Colon (tissue), 2 donors: Measurements from ENCODE around the gene CDH22.

Experiments
- FAIRE-seq: peaks from 2 replicates; lab custom pipeline; 2012; peaks lifted over from hg19 to GRCh38; lab: Jason Lieb, UNC
- donor health status: control.
- donor health status: control.

Gene CDH22

GRCh38 chr20:46240065-46240464, 68.2 kb downstream of the CDH22 start:
- FAIRE-seq, result no peak

GRCh38 chr20:46237736-46238135, 70.6 kb downstream of the CDH22 start:
- no peak for FAIRE-seq

- FAIRE-seq, result no peak
Observed at GRCh38 chr20:46237227-46237626, 71.1 kb downstream of the CDH22 start.

DNA sequence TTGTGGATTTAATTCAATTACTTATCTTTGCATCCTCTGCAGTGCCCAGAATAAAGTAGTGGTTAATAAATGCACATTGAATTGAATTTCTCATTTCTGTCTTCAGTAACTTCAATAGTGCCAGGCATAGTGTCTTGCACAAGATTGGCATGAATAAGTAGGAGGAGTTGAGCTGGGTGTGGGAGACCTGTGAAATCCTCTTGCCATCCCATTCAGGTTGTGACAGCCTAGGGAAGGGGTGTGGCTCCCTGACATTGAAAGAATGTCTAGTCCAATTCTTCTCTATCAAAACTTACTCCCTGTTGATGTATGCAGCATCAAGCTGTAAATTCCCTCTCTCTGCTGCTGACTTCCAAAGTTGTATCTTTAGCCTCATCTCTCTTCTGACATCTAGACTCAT, 73.2 kb downstream of the CDH22 start:
- FAIRE-seq, result no peak

DNA sequence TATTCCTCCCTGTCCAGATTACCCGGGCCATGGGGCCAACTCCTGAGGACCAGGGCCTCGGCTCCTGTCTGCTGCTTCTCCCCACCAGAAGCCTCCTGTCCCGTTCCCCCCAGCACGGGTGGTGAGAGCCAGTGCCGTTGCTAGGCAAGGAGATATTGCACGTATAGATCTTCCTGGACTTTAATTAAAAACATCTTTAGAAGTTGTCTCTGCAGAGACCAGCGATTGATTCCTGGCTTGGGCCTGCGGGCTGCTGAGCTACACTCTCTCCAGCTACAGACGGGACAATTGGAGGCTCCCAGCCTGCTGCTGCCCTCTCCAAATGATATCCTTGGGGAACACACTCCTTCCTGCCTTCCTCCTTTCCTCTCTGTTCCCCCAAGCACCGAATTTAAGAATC, 74.6 kb downstream of the CDH22 start:
- no peak for FAIRE-seq

- FAIRE-seq, result no peak
Observed at GRCh38 chr20:46232539-46232938, 75.8 kb downstream of the CDH22 start.

GRCh38 chr20:46230801-46231282, 77.5 kb downstream of the CDH22 start:
- no peak for FAIRE-seq

DNA sequence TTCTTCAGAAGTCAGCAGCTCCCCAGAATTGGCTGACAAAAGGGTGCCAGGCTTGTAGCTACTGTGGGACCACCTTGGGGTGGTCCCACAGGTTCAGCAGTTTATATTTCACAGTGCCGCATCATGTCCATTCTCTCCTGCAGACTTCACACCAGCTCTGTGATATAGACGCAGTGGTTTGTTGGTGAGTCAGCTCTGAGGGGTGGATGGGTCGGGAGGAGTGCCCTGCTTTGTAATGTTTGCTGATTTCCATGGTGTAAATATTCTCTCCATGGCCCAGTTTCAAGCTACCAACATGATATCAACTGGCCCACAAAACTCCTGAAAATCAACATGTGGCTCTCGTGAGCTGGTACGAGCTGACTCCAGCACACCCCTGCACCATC, 78.2 kb downstream of the CDH22 start:
- FAIRE-seq, result no peak

DNA sequence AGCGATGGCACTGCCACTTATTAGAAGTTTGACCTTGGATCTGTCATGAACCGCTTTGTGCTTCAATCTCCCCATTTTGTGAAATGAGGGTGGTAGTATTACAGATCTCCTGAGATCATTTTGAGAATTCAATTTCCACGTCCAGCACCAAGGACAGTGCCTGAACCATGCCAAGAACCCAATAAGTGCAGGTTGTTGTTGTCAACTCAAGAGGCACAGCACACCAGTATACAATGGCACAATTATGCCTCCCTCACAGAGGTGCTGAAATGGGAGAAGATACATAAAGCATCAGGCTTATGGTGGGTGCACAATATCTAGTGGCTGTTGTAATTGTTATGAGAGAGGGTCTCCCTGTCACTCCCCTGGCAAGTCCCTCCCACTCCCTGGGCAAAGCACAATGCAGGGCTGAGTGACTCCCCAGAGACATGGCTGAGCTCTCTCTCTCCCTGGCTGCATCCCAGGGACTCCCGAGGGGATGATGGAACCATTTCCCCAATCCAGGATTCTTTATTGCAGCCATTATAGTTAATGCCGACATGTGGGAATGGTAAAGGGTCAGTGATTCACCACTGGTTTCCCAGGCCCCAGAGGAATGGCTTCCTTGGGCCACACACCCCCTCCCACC, 78.7 kb downstream of the CDH22 start:
- no peak for FAIRE-seq

GRCh38 chr20:46228670-46229069, 79.6 kb downstream of the CDH22 start:
- FAIRE-seq, result no peak

DNA sequence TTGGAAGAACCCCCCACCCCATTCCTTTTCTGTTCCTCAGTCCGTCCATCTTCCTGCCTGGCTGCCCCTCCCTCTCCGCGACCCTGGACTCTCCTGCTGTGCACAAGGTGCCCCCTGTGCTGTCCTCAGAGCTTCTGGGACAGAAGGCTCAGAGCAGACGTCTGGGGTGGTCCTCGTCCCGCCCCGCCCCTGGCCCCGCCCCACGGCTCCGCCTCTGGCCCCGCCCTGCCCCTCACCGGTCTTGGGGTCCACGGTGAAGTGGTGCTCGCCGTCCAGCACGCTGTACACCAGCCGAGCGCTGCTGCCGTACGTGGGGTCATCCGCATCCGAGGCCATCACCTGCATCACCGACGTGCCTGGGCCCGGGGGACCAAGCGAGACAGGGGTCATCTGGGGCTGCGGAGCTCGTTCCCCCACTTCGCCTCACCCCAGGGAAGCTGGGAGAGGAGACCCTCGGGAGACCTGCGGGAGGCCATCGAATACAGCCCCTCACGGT, 81.0 kb downstream of the CDH22 start:
- no peak for FAIRE-seq

GRCh38 chr20:46226602-46227001, 81.7 kb downstream of the CDH22 start:
- FAIRE-seq, result no peak

DNA sequence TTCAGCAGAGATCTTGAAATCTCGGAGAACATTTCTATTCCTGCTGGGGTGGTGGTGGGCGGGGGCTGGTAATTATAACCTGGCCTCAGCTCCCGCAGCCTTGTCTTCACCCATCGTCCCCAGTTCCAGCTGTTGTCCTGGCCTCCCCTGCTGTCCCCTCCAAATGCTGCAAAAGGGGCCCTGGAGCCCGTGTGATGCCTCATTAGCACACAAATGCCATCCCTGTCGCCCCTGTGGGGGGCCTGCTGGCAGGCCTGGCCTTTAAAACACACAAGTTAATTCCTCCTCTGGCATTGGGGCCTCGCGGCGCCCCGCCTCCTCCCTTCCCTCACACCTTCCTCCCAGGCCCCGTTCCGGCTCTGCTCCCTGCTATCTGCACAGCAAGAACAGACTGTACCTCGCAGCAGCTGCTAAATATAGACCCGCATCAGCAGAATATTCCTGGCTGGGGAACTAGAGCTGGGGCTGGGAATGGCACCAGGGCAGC, 85.7 kb downstream of the CDH22 start:
- FAIRE-seq, result no peak

DNA sequence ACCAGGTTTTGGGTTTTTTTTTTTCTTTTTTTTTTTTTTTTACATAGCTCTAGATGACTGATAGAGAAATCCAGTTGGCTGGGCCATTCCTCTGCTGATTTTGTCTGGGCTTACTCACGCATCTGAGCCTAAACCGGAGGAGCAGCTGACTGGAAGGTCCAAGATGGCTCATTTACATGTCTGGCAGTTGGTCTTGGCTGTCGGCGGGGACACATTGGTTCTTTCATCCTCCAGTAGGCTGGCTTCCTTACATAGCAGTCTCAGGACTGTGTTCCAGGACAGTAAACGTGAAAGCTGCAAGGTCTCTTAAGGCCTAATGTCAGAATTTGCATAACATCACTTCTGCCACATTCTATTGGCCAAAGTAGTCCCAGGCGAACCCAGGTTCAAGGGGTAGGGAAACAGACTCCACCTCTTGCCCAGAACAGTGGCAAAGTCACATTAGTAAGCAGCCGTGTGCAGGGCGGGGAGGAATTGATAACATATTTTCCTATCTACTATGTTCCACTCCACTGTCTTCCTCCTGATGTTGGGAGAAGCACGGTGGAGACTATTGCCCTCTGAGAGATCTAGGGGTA, 87.0 kb downstream of the CDH22 start:
- FAIRE-seq, result no peak

DNA sequence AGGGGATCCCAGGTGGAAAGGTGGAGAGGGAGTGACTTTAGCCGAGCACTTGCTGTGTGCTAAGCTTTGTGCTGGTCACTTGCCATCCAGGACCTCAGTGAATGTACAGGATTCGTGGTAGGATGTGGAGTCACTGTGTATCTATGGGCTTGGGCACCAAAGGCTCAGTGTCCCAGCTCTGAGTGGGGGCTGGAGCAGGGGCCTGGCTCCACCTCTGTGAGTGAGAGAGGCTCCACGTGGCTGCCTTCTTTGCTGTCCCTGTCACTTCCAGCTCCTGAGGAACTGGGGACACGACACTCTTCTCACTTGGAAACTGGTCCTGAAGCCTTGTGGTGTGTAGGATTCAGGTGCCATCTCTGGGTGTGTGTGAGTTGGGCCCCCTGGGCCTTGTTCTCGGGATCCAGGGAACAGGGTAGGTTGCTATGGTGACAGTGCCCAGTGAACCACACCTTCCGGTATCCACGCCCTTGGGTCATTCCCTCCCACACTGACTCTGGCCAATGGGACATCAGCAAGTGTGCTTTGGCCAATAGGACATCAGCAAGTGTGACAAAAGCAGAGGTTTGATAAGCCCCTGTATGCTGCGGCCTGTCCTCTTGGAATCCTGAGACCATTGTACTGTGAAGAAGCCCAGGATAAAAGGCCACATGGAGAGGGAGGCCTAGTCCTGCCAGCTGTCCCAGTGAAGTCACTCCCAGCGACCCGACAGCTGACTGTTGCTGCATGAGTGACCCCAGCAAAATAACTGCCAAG, 87.7 kb downstream of the CDH22 start:
- FAIRE-seq, result no peak

DNA sequence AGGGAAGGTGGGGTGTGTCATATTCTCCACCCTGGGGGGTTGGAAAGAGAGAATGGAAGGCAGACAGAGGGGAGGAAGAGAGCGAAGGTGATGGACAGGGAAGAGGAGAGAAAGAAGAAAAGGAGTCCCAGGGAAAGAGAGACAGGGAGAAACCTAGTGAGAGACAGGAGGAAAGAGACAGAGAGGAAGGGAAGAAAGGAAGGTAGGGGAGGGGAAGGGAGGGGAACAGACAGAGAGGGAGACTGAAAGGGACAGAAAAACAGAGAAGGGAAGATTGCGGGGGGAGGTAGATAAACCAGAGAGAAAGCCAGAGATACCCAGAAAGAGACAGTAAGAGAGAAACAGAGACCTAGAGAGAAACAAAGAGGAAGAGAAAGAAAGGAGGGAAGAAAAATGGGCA, 88.4 kb downstream of the CDH22 start:
- FAIRE-seq, result no peak

GRCh38 chr20:46219190-46219589, 89.1 kb downstream of the CDH22 start:
- no peak for FAIRE-seq

DNA sequence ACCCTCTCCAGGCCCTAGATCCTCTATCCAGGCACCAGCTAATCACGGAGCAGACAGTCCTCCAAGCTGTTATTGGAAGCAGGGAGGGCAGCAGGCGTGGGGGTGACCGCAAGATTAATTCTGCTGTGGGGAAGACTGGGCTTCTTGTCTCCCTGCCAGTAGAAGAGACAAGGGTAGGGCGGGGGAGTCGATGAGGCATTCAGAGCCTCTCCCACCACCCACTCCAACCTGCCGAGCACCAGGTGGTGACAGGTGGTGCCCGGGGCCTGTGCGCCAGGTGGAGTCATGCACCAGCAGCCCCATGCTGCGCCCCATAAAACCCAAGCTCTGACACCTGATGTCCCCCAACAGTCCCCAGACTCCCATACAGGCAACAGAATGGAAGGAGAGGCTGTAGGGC, 89.6 kb downstream of the CDH22 start:
- no peak for FAIRE-seq

DNA sequence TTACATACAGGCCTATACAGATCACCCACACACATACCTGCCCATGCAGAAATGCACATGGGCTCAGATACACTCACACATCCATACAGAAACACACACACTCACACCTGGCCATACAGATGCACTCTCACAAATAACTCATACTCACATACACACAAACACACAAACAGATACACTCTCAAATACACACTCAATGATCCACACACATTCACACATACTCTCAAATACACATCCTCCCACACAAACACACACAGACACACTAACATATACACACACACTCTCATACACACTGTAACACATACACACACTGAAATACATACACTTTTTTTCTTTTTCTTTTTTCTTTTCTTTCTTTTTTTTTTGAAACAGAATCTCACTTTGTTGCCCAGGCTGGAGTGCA, 90.7 kb downstream of the CDH22 start:
- FAIRE-seq, result no peak

GRCh38 chr20:46216770-46217464, 91.4 kb downstream of the CDH22 start:
- no peak for FAIRE-seq

DNA sequence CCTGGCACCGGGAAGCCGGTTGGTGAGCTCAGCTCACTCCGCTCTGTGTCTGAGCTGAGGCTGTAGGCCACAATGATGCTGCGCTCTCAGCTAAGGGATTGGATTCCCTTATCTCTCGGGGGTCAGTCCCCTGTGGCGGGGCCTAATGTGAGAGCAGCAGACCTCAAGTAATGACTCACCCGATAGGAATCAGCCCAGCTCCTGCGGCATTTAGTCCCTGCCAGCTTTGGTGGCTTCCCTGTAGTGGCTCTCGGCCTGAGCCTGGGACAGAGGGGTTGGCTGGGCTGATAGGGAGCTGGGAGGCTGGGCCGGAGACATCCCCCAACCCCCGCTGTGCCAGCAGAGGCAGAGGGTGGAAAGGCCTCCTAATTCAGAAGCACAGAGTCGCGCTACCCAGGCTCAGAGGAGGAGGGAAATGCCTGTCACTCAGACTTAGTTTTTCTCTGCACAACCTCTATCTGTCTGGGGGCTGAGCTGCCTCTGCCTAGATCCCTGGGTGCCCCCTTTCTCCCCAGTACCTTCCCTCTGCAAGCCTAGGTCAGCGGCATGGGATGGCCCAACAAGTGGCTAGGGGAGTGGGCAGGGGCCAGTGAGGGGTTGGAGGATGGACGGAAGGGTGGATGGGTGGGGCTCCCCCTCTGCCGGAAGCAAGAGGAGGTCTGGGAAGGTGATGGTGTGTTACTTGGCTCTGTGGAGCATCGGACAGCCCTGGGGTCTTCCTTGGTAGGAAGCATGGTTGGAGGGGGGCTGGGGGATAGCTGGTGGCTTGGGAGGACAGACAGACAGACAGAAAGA, 92.2 kb downstream of the CDH22 start:
- FAIRE-seq, result no peak
